8988T (cell line): ENCODE measurements around the gene HOXC4.
"Not testable (repeated sequence)": the region's sequence is repeated elsewhere in the genome, so short reads cannot be mapped to it uniquely, and the experiment has no call there.

Experiments
- DNase-seq: peaks from one replicate; pipeline ENCODE4 v3.0.0; 2011

HOXC4 gene

DNA sequence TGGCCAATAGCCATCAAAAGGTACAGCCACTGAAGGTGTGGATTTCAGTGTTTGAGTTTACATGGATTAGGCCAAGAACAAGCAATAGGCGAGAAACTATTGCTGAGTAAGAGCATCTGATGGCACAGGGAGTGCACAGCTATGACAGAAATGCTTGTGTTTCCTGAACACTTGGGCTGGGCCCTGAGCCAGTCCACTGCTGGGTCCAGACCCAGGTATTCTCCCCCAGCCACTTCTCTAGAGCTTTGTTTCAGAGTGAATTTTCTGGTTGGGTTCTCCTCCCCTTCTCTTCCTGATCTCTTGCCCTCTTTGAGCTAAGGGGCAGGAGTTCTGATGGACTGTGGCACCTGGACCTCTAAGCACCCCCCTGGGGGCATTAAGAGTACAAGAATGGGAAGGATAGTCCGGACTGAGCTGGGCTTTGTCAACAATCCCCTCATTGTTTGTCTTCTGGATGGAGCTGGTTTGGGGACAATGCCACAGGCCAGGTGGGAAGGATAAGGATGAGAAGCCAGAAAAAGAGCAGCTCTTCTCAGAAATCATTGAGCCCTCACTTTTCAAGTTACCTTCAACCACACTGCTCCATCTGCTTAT, 12.4 kb upstream of the HOXC4 start:
- no peak for DNase-seq

DNA sequence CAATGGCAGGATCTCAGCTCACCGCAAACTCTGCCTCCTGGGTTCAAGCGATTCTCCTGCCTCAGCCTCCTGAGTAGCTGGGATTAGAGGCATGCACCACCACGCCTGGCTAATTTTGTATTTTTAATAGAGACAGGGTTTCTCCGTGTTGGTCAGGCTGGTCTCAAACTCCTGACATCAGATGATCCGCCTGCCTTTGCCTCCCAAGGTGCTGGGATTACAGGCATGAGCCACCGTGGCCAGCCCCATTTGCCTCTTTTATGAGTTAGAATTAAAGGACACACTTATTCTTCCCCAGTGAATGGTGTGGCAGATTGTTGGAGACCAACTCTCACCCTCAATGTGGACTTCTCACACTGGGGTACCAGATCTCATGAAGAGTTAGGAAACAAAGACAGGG, 11.6 kb upstream of the HOXC4 start:
- DNase-seq = not testable (repeated sequence)

DNA sequence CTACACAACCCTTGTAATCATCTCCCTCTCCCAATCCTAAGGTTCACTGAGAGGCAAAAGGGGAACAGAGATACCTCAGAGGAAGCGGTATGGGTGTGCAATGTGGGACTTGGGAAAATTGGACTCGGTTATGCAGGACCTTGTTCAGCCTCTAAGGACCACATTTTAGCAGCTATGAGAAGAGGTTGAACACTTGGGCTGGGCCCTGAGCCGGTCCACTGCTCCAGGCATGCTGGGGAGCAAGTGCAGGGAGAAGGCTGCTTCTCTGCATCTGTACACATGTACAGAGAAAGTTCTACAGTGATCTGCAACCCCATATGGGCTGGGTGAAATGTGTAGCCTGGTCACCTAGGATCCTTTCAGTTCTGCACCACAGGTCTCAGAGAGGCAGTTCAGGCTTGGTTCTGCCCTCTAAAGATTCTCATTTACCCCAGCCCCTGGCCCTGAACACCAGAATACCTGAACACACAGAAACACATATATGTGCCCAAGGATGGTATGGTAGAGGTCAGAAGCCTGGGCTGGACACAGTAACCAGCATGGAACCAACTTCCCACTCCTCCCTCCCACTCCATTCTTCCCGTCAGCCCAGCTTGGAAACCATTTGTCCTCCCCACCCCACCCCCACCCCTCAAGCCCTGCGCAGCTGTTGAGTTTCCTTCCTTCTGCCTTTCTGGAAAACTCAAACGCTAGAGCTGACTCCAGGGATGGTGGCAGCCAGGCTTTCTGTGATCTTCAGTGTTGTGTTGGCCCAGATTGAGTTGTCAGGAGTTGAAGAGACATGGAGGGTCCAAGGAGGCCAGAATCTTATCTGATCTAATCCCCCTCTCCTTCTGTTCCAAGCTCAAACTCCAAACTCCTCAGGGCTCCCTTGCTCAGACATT, 10.4 kb upstream of the HOXC4 start:
- DNase-seq = no peak

DNA sequence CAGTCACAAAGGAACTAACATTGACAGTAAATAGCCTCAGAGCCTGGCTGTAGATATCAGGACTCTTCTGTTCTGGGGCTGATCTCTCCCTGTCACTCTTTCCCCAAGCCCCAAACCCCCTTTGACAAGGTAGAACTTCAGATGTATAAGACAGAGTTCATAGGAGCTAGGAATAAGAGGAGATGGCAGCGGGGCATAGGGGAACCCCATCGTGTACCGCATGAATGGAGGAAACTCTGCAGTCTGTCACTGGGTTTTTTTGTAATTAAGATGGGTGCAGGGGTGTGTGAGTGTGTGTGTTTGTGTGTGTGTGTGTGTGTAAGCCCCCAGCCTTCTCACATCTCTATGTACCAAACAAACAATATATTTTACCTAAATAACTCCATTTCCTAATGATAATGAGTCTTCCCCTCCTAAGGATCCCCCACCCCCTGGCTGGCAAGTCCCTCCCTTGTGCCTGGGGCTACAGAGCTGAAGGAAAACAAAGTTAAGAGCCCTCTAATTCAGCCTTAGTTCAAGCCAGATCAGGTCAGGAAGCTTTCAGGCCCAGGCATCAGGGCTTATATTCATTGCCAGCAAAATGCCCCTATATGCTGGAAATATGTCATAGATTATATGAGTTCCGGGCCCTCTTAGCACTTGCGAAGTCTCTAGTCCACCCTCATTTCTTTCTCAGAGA, 9.1 kb upstream of the HOXC4 start:
- DNase-seq = no peak

DNA sequence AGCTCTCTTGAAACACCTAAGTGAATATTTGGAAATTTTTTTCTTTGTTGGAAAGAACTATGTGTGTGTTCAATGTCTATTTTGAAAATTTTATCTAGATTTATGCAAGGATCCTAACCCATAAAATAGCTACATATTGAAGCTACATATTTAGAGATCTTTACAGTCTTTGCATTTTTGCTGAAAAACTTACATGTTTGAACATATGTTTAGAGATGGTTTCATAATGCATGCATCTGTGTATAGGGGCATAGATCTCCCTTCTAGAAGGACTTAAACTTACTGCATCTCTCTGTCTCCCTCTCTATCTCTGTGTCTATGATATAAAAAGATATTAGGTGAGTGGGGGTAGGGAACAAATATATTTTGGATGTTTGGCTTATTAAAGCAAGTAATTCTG, 8.2 kb upstream of the HOXC4 start:
- no peak for DNase-seq

DNA sequence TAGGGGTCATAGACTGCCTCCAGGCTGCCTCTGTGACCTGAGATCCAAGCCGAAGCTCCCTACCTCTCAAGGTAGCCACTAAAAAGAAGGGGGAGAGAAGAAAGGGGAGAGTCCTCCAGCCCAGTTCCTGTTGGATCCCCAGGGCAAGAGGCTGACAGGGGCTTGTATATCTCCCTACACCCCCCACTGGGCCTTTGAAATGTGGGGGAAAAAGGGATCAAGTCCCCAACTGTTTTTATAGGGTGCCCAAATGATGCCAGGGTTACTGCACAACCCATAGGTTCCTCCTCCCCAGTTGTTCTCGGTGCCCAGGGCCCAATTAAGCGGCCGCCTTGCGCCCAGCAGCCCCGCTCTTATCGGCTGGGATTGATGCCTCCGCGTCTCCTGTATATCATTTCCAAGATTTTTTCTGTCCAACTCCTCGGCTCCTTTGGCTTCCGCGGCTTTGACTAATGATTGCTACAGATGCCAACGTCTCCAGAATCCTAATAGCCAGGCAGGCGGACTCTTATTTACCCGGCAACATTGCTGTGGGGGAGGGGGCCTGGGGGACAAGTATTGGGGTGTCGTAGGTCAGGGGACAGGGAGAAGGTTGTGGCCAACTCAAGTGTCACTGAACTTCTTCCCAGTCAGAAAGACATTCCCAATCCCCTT, 7.6 kb upstream of the HOXC4 start:
- no peak for DNase-seq

DNA sequence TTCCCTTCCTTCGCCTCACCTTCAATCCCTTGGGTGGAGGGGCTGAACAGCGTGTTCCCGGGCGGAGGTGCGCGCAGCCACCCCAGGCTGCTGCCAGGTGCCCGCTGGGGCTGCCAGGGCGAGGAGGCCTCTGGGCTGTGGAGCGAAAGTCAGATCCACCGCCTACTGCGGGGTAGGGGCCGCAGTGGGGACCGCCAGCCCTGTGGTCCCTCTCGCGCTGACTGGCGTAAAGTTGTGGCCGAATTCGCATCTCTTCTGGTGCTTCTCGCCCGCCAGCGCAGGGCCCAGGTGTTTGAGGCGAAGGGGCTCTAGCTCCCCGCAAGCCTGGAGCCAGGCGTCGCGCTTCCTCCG, 6.9 kb upstream of the HOXC4 start:
- DNase-seq = no peak

DNA sequence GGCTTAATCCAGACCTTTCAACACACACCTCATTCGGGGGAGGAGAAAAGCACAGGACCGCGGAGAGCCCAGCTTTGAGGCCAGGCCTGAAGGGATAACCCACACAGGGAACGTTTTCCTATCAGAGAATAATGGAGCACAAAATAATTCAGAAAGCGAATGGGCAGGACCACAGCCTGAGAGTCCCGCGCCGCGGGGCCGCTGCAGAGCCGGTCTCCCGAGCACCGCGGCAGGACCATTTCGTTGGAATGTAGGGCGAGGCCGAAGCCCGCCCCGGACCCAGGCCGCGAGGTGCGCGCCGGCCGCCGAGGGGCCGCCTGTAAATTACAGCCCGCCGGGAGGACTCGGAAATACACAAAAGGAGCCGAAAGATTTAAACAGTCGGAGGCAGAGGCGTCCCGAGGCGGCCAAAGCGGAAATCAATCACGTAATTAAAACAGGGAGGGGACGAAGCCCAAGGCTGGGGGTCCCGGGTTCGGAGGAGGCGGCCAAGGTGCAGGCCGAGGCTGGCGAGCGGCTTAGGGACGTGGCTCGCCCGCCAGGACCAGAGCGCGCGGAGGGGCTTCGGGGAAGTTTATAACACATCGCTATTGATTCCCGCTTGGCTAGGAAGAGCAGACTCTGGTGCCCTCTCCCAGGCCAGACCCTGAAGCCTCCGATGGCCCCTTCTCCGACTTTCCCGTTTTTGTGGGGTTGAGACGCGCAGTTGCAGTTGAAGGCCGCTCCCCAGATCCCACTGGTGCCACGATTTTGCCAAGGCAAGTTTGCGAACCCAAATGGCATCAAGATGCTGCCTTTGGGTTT, 6.3 kb upstream of the HOXC4 start:
- no peak for DNase-seq

DNA sequence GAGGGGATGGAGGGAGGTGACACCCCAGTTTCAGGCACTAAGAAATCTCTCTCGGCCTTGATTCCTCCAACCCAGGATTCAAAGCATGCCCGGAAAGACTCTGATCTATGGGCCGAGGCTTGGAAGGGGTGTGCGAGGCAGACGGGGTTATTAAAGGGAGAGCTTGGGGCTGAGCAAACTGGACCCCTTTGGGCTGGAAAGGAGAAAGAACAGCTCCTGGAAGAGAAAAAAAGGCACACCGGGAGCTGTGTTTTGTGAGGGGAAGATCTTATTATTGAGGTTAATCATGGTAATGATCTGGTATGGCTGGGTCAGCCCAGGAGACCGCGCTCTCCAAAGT, 5.7 kb upstream of the HOXC4 start:
- DNase-seq = no peak

DNA sequence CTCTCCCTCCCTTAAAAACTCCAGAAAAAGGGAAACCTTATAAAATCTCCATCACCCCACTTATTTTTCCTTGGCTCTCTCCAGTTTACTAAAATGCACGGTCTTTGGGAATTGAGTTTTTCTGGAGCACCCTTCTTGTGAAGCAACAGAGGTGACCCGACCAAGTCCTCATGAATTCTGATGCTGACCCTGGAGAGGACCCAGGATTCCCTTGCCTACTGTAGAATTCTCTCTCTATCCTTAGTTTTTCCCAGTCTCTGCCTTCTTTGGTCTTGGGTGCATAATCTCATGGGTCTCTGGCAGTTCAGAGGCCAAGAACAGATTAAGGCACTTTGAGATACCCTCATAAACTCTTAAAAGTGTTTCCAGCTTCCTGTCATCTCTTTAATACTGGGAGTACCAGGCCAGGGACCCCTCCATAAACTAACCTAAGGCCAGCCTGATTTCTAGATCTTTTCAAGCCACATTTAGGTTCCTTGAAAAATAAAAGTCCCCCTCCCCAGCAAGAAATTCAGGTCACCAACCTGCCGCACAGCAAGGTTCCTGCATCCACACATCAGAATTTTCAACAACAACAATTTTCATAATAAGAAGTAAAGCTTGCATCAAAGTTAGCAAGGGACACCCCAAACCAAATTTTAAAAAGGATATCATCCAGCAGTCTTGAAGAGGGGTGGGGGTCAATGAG, 5.1 kb upstream of the HOXC4 start:
- no peak for DNase-seq

DNA sequence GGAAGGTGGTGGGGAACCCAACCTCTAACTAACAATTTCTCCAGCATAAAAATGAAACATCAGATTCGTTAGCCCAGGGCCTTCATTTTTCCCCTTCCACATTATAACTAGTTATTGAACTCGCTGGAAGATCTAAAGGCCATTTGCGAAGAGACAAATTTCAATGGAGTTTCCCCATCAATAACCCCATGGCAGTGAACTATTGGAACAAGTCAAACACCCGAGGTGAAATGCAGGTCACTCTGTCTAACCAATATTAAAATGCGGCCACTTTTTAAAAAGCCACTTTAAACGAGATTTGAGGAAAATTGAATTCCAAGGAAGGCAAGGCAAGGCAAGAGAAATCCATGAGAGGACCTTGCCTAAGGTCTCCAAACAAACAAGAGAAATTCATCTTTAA, 4.5 kb upstream of the HOXC4 start:
- DNase-seq = no peak

DNA sequence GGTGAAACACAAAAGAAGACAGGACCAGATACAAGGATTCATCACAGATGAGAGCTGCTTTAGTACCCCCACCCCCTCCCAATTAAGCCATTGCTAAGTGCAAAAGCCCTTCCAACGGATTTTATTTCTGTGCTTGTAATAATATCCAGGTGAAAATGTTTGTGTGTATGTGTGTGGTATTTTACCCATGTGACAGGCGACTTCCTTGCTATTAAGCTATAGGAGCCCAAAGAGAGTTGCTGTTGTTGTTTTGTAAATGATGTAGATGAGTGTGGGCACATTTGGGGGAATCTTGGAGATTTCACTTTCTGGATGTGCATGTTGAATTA, 3.2 kb upstream of the HOXC4 start:
- DNase-seq = no peak

DNA sequence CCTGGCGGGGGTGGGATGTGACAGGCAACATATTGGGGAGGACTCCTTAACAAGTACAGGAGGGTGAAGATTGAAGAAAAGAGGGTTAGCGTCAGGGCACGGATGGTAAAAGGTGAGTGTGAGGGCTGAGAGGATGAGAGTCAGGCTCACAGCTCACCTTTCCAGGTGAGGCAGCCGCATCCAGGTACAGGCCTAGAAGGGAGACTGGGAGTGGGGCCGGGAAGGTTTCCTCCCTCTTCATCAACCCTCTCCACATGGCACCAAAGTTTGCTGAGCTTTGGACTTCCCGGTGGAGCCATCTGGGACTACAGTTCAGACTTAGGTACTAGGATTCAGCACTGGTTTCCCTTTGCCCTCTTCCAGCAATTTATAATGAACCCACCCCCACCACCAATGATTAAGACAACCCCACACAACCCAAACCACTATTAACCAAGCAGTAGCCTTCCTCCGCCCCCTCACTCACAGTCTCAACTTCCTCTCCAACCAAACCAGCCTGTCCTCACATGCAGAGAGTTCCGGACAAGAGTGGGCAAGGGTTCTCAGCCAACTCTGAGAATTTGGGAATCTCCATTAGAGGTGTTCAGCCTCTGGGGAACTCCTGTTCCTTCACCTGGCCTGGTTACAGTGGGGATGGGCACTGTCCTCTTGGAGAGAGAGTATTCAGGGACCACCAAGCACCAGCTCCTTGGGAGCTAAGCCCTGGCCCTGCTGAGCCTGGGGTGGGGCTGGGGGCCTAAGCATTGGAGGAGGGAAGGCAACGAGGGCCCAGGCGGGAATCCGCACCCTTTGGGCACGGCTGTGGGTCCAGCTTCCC, 2.4 kb upstream of the HOXC4 start:
- no peak for DNase-seq

DNA sequence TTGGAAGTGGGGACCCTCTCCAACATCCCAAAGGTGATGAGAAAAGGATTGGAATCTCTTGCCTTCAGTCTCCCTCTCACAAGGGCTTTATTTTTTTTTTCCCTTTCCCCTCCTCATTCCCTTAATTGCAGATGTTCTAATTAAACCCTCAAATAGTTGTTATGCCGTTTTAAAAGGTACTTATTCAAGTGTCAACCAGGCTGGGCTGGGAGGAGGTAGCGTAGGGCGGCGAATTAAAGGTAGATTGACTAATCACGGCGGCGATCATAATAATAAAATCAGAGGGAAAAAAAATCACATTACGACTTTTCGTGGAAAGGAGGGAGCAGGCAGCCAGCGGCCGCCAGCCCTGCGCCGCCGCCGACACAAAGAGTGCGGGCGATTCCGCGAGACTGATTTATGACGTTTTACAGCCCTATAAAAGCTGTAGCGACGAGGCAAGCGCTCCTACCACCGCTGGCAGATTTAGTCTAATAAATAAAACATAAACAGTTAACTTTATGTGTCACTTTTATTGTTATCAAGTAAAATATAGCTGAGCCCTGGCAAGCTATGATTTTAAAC, 1.7 kb upstream of the HOXC4 start:
- DNase-seq = no peak

DNA sequence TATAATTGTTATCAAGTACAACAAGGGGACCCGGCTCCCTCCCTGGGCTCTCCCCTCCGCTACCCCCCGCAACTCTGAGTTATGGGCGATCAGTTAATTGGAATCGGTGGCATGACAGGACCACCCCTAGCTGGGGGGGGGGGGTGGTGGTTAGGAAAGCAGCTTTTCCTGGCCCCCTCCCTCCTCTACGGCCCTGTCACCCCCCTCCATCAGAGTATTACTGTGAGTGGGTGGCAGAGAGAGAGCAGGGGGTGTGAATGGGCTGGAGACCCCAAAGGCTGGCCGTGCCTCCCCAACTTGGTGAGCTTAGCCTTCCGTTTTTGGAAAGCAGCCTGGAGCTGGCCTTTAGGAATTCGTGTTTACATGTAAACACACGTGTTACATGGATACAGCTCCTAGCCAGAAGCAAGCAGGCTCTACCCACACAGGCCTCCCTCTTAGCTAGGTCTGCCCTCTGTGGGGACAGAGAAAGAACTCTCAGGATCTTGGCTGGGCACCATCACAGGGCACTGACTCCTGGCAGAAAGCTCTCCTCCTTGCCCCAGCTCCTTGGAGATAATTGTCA, 1.1 kb upstream of the HOXC4 start:
- DNase-seq = no peak

DNA sequence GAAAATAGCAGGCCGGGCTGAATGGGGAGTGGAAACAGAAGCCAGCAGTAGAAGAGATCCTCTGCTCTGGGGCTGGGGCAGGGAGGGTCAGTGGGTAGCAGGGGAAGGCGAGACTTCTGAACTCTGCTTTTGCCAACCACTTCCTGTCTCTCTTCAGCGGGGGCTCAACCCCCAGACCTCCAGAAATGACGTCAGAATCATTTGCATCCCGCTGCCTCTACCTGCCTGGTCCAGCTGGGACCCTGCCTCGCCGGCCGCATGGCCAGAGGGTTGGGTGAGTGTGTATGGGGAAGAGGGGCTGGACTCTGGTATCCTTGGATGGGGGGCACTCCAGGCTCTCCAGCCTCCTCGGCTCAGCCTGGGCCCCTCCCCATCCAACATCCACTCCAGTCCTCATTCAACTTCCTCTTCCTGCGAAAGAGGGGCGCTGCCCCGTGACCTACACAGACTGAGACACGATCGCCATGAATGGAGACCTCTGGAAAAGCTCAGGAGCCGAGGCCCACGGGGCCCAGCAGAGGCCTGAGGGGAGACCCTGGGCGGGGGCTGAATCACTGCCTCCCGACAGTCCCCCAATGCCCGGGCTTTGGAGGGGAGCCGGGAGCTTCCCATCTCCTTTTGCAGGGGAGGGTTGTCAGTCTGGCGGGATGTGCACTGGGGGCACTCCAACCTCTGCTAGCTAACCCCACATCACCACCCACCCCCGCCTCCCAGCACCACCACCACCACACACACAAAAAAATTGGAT, 458 bp upstream of the HOXC4 start:
- no peak for DNase-seq

DNA sequence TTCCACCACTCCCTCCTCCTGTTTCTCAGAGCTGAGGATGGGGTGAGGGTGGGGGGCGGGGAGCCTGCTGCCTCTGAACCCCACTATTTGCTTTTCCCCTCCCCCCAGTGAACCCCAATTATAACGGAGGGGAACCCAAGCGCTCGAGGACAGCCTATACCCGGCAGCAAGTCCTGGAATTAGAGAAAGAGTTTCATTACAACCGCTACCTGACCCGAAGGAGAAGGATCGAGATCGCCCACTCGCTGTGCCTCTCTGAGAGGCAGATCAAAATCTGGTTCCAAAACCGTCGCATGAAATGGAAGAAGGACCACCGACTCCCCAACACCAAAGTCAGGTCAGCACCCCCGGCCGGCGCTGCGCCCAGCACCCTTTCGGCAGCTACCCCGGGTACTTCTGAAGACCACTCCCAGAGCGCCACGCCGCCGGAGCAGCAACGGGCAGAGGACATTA, 1.1 kb downstream of the HOXC4 start:
- no peak for DNase-seq

DNA sequence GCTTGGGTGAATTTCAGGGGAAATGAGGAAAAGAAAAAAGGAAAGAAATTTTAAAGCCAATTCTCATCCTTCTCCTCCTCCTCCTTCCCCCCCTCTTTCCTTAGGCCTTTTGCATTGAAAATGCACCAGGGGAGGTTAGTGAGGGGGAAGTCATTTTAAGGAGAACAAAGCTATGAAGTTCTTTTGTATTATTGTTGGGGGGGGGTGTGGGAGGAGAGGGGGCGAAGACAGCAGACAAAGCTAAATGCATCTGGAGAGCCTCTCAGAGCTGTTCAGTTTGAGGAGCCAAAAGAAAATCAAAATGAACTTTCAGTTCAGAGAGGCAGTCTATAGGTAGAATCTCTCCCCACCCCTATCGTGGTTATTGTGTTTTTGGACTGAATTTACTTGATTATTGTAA, 1.9 kb downstream of the HOXC4 start:
- DNase-seq = no peak

DNA sequence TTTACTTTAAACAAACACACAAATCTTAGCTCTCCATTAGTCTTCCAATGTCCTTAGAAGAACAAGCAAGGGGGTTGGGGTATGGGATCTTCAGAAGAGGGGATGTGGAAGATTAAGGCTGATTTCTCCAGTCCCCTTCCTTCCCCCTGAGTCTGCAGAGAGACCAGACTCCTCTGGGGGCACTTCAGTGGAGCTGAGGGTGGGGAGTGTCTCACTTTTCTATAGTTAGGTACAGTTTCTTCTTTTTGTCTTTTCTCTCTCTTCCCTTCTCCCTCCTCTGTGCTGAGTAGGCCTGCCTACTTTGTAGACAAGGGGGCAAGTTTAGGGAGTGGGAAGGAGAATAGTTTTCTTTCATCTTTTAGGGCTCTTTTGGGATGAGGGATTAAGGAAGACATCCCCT, 2.5 kb downstream of the HOXC4 start:
- DNase-seq = no peak

DNA sequence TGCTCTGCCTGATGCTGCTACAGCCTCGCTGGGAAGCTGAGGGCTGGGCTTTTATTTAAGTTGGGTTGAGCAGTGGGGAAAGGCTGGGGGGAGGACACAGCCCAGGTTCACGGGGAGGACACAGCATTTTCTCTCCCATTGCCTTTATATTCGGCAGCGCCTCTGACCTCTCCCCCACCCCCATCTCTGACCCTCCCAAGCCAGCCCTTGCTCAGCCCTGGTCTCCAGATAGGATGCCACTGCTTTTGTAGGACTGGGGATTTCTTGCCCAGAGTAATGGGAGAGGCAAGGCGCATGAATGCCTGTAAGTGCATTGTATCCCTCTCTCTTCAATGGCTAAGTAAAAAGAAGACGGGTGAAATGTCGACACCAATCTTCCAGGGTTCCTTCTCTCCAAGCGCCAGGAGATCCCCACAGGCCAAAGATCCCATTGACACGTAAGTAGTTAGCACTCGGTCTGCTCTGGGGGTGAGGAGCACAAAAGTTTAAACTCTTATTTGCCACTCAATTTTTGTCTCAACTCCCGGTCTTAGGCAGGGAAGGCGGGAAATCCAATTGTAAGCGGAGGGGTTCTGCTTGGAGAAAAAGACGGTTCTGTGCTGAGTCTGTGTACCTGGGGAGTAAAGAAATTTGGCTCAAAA, 4.6 kb downstream of the HOXC4 start:
- DNase-seq = no peak
